Activated CD4-positive, CD25-positive, alpha-beta regulatory T cell treated with anti-CD3 and anti-CD28 coated beads, Interleukin-2, amount 50 U/mL, for 24 hours (primary cell): ENCODE data around the gene ZFP91.

Experiments used
- ATAC-seq, 2 donors: fragments of 150-1000 bp; cut with Tn5 transposase; one replicate each; pipeline ENCODE4 v1.10.0; 2021; ENCODE audit warnings: mild to moderate bottlenecking in 1 of 2, moderate library complexity in 1 of 2

Gene ZFP91

GRCh38 chr11:58636587-58636986, 57.7 kb downstream of the ZFP91 start:
- no peak for ATAC-seq

- no peak for ATAC-seq
Measured at GRCh38 chr11:58637371-58637770, 58.5 kb downstream of the ZFP91 start.

- no peak for ATAC-seq
Measured at GRCh38 chr11:58639103-58639502, 60.2 kb downstream of the ZFP91 start.

GRCh38 chr11:58639669-58640068, 60.8 kb downstream of the ZFP91 start:
- no peak for ATAC-seq

- peak; percentile 17 to 38 for ATAC-seq
Measured at GRCh38 chr11:58640386-58641023, 61.6 kb downstream of the ZFP91 start.

GRCh38 chr11:58641341-58641740, 62.5 kb downstream of the ZFP91 start:
- ATAC-seq: no peak

GRCh38 chr11:58641803-58642581, 63.1 kb downstream of the ZFP91 start:
- no peak for ATAC-seq

- ATAC-seq: no peak
Measured at GRCh38 chr11:58645854-58646253, 67.0 kb downstream of the ZFP91 start.

GRCh38 chr11:58647141-58647699, 68.4 kb downstream of the ZFP91 start:
- ATAC-seq: peak in 1 of 2 donors; percentile 17

GRCh38 chr11:58647866-58648265, 69.0 kb downstream of the ZFP91 start:
- no peak for ATAC-seq

GRCh38 chr11:58649623-58650022, 70.8 kb downstream of the ZFP91 start:
- no peak for ATAC-seq

GRCh38 chr11:58650496-58650895, 71.6 kb downstream of the ZFP91 start:
- no peak for ATAC-seq

- ATAC-seq: no peak
Measured at GRCh38 chr11:58652726-58653280, 73.9 kb downstream of the ZFP91 start.

GRCh38 chr11:58654079-58654907, 75.4 kb downstream of the ZFP91 start:
- ATAC-seq: peak; percentile 78 to 86

- ATAC-seq: peak; percentile 71 to 87
Measured at GRCh38 chr11:58654908-58655296, 76.0 kb downstream of the ZFP91 start.

GRCh38 chr11:58656348-58656747, 77.5 kb downstream of the ZFP91 start:
- no peak for ATAC-seq

- ATAC-seq: no peak
Measured at GRCh38 chr11:58658623-58659022, 79.8 kb downstream of the ZFP91 start.

- ATAC-seq: peak; percentile 33 to 56
Measured at GRCh38 chr11:58659404-58659803, 80.5 kb downstream of the ZFP91 start.

- ATAC-seq: no peak
Measured at GRCh38 chr11:58659910-58660570, 81.2 kb downstream of the ZFP91 start.
